SK-N-MC (cell line): ENCODE measurements around the gene ANKS1B.

Experiments used
- EZH2 ChIP-seq: fragments of 200-600 bp; sonication (generic); IDR thresholded peaks from one replicate; pipeline ENCODE4 v1.6.1; 2017; ENCODE audit warnings: antibody characterized with exemption
- POLR2AphosphoS5 ChIP-seq: IDR thresholded peaks from 2 replicates; pipeline ENCODE4 v1.6.1; 2012; ENCODE audit warnings: mild to moderate bottlenecking, low read depth, low read length, borderline replicate concordance

GRCh38 chr12:99978152-99978551 is 6.6 kb downstream of the ANKS1B start:
- TF ChIP-seq EZH2: no peak
- no peak for TF ChIP-seq POLR2AphosphoS5
